Activated naive CD8-positive, alpha-beta T cell treated with anti-CD3 and anti-CD28 coated beads, Interleukin-2, amount 50 U/mL, for 24 hours (primary cell): Measurements from ENCODE around the gene OSBP2.

ENCODE experiments used
- ATAC-seq: fragments of 150-1000 bp; cut with Tn5 transposase; one replicate; pipeline ENCODE4 v1.10.0; 2021
- DNase-seq: peaks from one replicate; pipeline ENCODE4 v3.0.0; 2021
- H3K27ac Mint-ChIP-seq: one replicate; pipeline ENCODE4 v1.8.0; 2021; ENCODE audit warnings: mild to moderate bottlenecking, mixed read lengths
- H3K27me3 Mint-ChIP-seq: one replicate; pipeline ENCODE4 v1.8.0; 2021; ENCODE audit warnings: mixed read lengths
- H3K36me3 Mint-ChIP-seq: one replicate; pipeline ENCODE4 v1.8.0; 2021; ENCODE audit warnings: low read depth, mixed read lengths
- H3K4me1 Mint-ChIP-seq: one replicate; pipeline ENCODE4 v1.8.0; 2021; ENCODE audit warnings: mixed read lengths
- H3K4me3 Mint-ChIP-seq: one replicate; pipeline ENCODE4 v1.8.0; 2021; ENCODE audit warnings: mild to moderate bottlenecking, moderate library complexity, mixed read lengths
- H3K9me3 Mint-ChIP-seq: one replicate; pipeline ENCODE4 v1.8.0; 2021; ENCODE audit warnings: mixed read lengths

The OSBP2 gene

GRCh38 chr22:30829901-30830550, 135.4 kb downstream of the OSBP2 start:
- DNase-seq: no peak
- Mint-ChIP-seq H3K9me3 (no peaks in the 10 kb centered on the region), H3K36me3 (no peaks in the 10 kb centered on the region), H3K27ac (no peak overlapping the region), H3K4me1 (peaks cover 14% of the 10 kb centered on the region), H3K27me3 (peaks cover 13% of the 10 kb centered on the region), H3K4me3 (no peak overlapping the region)
- ATAC-seq: no peak

GRCh38 chr22:30830907-30831306, 136.2 kb downstream of the OSBP2 start:
- Mint-ChIP-seq H3K9me3 (no peaks in the 10 kb centered on the region), H3K27ac (no peak overlapping the region), H3K36me3 (no peaks in the 10 kb centered on the region), H3K27me3 (peaks cover 10% of the 10 kb centered on the region), H3K4me1 (peaks cover 14% of the 10 kb centered on the region), H3K4me3 (no peak overlapping the region)
- DNase-seq: no peak
- no peak for ATAC-seq

- no peak overlapping the region for H3K27ac Mint-ChIP-seq
Observed at GRCh38 chr22:30832407-30832987, 137.8 kb downstream of the OSBP2 start.

GRCh38 chr22:30833322-30833721, 138.6 kb downstream of the OSBP2 start:
- no peaks in the 10 kb centered on the region for H3K9me3 Mint-ChIP-seq
- DNase-seq (no peak), ATAC-seq (no peak)
- no peak overlapping the region for H3K4me3 Mint-ChIP-seq
- no peaks in the 10 kb centered on the region for H3K36me3 Mint-ChIP-seq
- no peak overlapping the region for H3K27ac Mint-ChIP-seq
- no peaks in the 10 kb centered on the region for H3K4me1 Mint-ChIP-seq
- peaks cover 6% of the 10 kb centered on the region for H3K27me3 Mint-ChIP-seq

More at GRCh38 chr22:30832407-30832987, 137.8 kb downstream of the OSBP2 start:
- Mint-ChIP-seq H3K4me3 (no peak overlapping the region), H3K4me1 (peaks cover under 1% of the 10 kb centered on the region), H3K36me3 (no peaks in the 10 kb centered on the region), H3K27me3 (peaks cover 9% of the 10 kb centered on the region), H3K9me3 (no peaks in the 10 kb centered on the region)
- DNase-seq: no peak
- no peak for ATAC-seq

GRCh38 chr22:30837531-30837930, 142.9 kb downstream of the OSBP2 start:
- H3K36me3 Mint-ChIP-seq: no peaks in the 10 kb centered on the region
- no peak for ATAC-seq
- H3K4me3 Mint-ChIP-seq: no peak overlapping the region
- no peak for DNase-seq
- no peaks in the 10 kb centered on the region for H3K4me1 Mint-ChIP-seq
- no peak overlapping the region for H3K27ac Mint-ChIP-seq
- H3K27me3 Mint-ChIP-seq: peaks cover 3% of the 10 kb centered on the region
- H3K9me3 Mint-ChIP-seq: no peaks in the 10 kb centered on the region

GRCh38 chr22:30838111-30838510, 143.4 kb downstream of the OSBP2 start:
- H3K27me3 Mint-ChIP-seq: peaks cover 3% of the 10 kb centered on the region
- ATAC-seq: no peak
- no peaks in the 10 kb centered on the region for H3K4me1 Mint-ChIP-seq
- no peak overlapping the region for H3K4me3 Mint-ChIP-seq
- no peaks in the 10 kb centered on the region for H3K9me3 Mint-ChIP-seq
- DNase-seq: no peak
- H3K36me3 Mint-ChIP-seq: no peaks in the 10 kb centered on the region
- H3K27ac Mint-ChIP-seq: no peak overlapping the region

GRCh38 chr22:30841273-30841672, 146.6 kb downstream of the OSBP2 start:
- Mint-ChIP-seq H3K4me1 (no peaks in the 10 kb centered on the region), H3K4me3 (no peak overlapping the region), H3K9me3 (no peaks in the 10 kb centered on the region), H3K27ac (no peak overlapping the region), H3K36me3 (no peaks in the 10 kb centered on the region), H3K27me3 (no peaks in the 10 kb centered on the region)
- ATAC-seq (no peak), DNase-seq (no peak)

- Mint-ChIP-seq H3K9me3 (no peaks in the 10 kb centered on the region), H3K4me1 (no peaks in the 10 kb centered on the region), H3K27ac (no peak overlapping the region), H3K4me3 (no peak overlapping the region), H3K36me3 (no peaks in the 10 kb centered on the region), H3K27me3 (no peaks in the 10 kb centered on the region)
- ATAC-seq (no peak), DNase-seq (no peak)
Observed at GRCh38 chr22:30843245-30843644, 148.6 kb downstream of the OSBP2 start.

- no peak overlapping the region for H3K4me3 Mint-ChIP-seq
- no peaks in the 10 kb centered on the region for H3K27me3 Mint-ChIP-seq
- no peak for ATAC-seq
- H3K36me3 Mint-ChIP-seq: no peaks in the 10 kb centered on the region
- H3K27ac Mint-ChIP-seq: no peak overlapping the region
- no peak for DNase-seq
- H3K9me3 Mint-ChIP-seq: no peaks in the 10 kb centered on the region
- no peaks in the 10 kb centered on the region for H3K4me1 Mint-ChIP-seq
Observed at GRCh38 chr22:30847583-30847982, 152.9 kb downstream of the OSBP2 start.

GRCh38 chr22:30855266-30855665, 160.6 kb downstream of the OSBP2 start:
- no peak overlapping the region for H3K4me3 Mint-ChIP-seq
- no peaks in the 10 kb centered on the region for H3K27me3 Mint-ChIP-seq
- no peaks in the 10 kb centered on the region for H3K4me1 Mint-ChIP-seq
- H3K36me3 Mint-ChIP-seq: no peaks in the 10 kb centered on the region
- H3K9me3 Mint-ChIP-seq: peaks cover 5% of the 10 kb centered on the region
- no peak overlapping the region for H3K27ac Mint-ChIP-seq
- ATAC-seq (no peak), DNase-seq (no peak)

GRCh38 chr22:30855677-30856518, 161.2 kb downstream of the OSBP2 start:
- H3K36me3 Mint-ChIP-seq: no peaks in the 10 kb centered on the region
- no peak for ATAC-seq
- no peaks in the 10 kb centered on the region for H3K4me1 Mint-ChIP-seq
- peaks cover 5% of the 10 kb centered on the region for H3K9me3 Mint-ChIP-seq
- no peak overlapping the region for H3K4me3 Mint-ChIP-seq
- no peaks in the 10 kb centered on the region for H3K27me3 Mint-ChIP-seq
- DNase-seq: no peak
- no peak overlapping the region for H3K27ac Mint-ChIP-seq

- Mint-ChIP-seq H3K36me3 (no peaks in the 10 kb centered on the region), H3K27ac (no peak overlapping the region), H3K9me3 (peaks cover 5% of the 10 kb centered on the region), H3K4me1 (no peaks in the 10 kb centered on the region), H3K27me3 (no peaks in the 10 kb centered on the region), H3K4me3 (no peak overlapping the region)
- ATAC-seq (no peak), DNase-seq (no peak)
Observed at GRCh38 chr22:30856741-30857502, 162.2 kb downstream of the OSBP2 start.

- DNase-seq (no peak), ATAC-seq (no peak)
- peaks cover 5% of the 10 kb centered on the region for H3K9me3 Mint-ChIP-seq
- H3K4me3 Mint-ChIP-seq: no peak overlapping the region
- no peak overlapping the region for H3K27ac Mint-ChIP-seq
- no peaks in the 10 kb centered on the region for H3K36me3 Mint-ChIP-seq
- H3K27me3 Mint-ChIP-seq: no peaks in the 10 kb centered on the region
- no peaks in the 10 kb centered on the region for H3K4me1 Mint-ChIP-seq
Observed at GRCh38 chr22:30857791-30858190, 163.1 kb downstream of the OSBP2 start.

GRCh38 chr22:30858976-30859713, 164.5 kb downstream of the OSBP2 start:
- Mint-ChIP-seq H3K4me3 (no peak overlapping the region), H3K27me3 (no peaks in the 10 kb centered on the region), H3K36me3 (no peaks in the 10 kb centered on the region), H3K9me3 (peaks cover 5% of the 10 kb centered on the region), H3K4me1 (no peaks in the 10 kb centered on the region), H3K27ac (no peak overlapping the region)
- DNase-seq (no peak), ATAC-seq (no peak)
